HG02610 (cell line): ENCODE data around the gene CORO2B.
"Not testable (repeated sequence)": the region's sequence is repeated elsewhere in the genome, so short reads cannot be mapped to it uniquely, and the experiment has no call there.

Experiments used
- ATAC-seq: cut with Tn5 transposase; IDR thresholded peaks from one replicate; pipeline ENCODE4 v1.9.1; 2021; ENCODE audit warnings: mild to moderate bottlenecking, moderate library complexity; ENCODE audit not compliant: unreplicated experiment

Gene CORO2B

GRCh38 chr15:68667800-68668625 lies 89.2 kb downstream of the CORO2B start:
- no peak for ATAC-seq

DNA sequence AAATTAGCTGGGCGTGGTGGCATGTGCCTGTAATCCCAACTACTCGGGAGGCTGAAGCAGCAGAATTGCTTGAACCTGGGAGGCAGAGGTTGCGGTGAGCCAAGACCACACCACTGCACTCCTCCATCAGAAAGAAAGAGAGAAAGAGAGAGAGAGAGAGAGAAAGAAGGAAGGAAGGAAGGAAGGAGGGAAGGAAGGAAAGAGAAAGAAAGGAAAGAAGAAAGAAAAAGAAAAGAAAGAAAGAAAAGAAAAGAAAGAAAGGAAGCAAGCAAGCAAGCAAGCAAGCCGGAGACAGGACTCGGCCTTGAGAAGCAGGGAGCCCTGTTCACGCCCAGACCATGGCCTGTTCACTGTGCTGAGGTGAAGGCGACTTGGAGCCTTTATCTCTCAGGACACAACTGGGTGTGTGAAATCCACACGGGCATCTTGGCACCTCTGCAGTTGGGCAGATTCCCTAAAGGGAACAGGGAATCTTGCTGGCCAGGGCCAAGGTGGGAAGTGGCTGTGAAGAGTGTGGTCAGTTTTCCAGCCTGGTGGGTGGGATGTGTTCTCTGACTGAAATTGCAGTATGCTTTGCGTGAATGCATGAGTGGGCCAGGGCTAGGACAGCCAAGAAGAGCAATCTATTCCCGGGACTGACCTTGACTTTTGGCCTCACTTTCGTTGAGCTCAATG lies 90.3 kb downstream of the CORO2B start:
- no peak for ATAC-seq

DNA sequence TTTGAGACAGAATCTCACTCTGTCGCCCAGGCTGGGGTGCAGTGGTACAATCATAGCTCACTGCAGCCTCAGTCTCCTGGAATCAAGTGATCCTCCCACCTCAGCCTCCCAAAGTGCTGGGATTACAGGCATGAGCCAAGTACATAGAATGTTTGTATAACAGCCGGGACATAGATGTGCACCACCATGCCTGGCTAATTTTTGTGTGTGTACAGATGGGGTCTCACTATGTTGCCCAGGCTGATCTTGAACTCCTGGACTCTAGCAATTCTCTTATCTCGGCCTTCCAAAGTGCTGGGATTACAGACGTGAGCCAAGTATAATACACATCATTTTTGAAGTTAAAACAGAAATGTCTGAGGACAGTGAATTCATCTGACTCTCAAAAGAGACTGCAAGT lies 93.5 kb downstream of the CORO2B start:
- no peak for ATAC-seq

DNA sequence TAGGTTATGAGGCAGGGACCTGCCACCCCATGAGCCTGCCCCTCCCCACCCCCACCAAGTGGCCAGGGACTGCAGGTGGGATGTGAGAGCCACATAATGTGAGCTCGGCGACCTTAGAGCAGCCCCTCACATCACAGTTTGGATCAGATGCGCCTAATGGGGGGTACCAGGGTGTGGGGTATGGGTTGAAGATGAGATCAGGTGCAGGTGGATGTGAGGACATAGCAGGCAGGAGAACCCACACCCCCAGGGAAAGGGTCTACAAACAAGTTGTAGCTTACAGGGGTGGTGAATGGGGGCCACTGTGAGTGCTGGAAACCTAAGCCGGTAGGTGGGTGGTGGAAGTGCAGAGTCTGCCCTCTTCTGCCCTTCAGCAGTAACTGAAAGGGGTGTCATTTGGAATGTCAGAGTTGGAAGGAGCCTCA lies 94.0 kb downstream of the CORO2B start:
- no peak for ATAC-seq

GRCh38 chr15:68674975-68675374 lies 96.2 kb downstream of the CORO2B start:
- no peak for ATAC-seq

- no peak for ATAC-seq
Measured at GRCh38 chr15:68676011-68676605, 97.3 kb downstream of the CORO2B start.

DNA sequence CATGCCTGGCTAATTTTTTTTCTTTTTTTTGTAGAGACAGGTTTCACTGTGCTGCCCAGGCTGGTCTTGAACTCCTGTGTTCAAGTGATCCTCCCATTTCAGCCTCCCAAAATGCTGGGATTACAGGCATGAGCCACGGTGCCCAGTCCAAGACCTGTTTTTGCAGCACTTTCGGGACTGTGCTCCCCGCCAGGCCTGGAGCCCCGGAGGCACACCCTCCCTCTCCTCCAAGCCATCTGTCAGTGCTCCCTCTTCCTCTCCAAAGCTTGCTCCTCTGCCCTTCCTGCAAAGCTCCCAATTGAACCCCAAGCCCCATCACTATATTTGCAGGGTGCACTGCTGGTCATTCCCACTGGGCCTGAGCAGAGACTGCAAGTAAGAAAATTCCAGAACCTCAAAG lies 98.1 kb downstream of the CORO2B start:
- no peak for ATAC-seq

DNA sequence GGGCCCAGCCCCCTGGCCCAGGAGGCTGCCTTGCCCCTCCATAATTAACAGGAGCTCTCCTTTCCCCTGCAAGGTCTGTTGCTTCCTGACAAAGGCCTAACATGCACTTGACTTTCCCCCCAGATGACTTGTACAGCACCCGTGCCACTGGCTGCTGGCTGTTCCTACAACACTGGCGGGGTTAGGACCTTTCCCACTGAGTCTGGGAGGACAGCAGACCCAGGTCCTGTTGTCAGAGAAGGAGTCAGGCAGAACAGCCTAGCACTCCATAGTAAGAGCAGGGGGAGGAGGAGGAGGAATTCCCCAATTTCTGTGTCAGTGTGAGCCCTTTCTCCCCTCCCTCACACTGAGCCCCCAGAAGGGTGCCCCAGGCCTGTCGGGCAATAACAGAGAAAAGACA lies 99.2 kb downstream of the CORO2B start:
- no peak for ATAC-seq

DNA sequence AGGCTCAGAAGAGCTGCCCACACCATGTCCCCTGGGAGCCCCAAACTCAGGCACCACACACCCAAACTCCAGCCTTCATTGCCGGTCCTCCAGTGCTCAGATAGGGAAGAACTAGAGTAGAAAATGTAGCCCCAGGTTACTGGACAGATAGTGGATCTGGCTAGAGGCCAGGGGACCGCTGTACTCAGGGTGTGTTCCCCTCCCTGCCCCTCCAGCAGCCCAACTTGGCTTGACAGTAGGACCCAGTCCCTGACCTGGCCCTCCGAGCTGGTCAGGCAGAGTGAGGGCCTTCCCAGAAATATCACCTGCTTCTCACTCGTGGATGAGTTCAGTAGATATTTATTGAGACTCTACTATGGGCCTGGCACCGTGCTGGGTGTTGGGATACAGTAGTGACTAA lies 100.0 kb downstream of the CORO2B start:
- ATAC-seq = no peak

DNA sequence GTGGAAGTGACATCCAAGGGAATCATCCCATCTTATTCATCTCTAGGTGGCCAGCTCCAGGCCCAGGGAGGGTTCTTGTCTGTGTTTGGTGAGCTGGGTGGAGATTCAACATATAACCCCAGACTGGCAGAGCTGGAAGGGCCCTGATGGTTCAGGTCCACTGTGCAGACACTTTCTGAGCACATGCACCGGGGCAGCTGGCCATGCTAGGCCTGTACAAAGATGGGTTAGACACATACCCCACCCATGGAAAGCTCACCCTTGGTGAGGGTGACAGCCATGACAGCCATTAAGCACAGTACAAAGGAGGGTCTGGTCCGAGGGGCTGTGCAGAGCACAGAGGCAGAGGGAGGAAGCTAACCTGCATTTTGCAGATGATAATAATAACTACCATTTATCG lies 100.4 kb downstream of the CORO2B start:
- ATAC-seq = no peak

- ATAC-seq = no peak
Measured at GRCh38 chr15:68679961-68680371, 101.2 kb downstream of the CORO2B start.

- not testable (repeated sequence) for ATAC-seq
Measured at GRCh38 chr15:68680756-68681155, 102.0 kb downstream of the CORO2B start.

DNA sequence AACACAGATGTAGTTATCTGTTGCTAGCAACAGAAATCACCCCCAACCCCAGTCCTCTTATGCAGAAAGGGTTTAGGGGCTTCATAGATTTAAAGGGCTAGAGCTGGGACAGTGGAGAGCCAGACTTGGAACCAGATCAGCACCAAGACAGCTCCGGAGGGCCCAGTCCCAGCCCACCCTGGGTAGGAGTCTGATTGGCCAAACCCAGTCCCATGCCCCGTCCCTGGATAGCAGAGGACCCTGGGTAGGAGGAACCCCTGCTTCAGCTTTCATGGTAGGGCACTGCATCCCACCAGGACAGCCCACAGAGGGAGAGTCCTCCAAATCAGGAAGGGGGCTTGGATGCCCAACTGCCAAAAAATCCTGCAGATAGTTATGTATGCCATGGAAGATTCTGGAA lies 103.0 kb downstream of the CORO2B start:
- ATAC-seq = no peak

- no peak for ATAC-seq
Measured at GRCh38 chr15:68682330-68682729, 103.5 kb downstream of the CORO2B start.

DNA sequence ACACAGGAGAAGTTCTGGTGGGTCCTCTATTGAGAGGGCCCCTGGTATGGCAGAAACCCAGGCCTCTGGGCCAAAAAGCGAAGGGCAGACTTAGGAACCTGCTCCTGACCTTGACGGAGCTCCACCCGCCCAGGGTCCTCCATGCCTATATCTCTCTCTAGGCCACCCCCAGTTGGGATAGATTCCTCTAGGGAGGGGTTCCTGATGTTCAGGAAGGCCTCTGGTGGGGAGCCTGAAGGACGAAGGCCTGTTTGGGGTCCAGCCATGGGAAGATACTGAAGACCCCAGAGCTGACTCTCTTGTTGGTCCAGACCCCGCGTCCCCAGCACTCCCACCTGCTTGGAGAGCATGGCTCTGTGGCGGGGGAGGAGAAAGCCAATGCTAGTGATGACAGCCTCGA lies 104.2 kb downstream of the CORO2B start:
- no peak for ATAC-seq

DNA sequence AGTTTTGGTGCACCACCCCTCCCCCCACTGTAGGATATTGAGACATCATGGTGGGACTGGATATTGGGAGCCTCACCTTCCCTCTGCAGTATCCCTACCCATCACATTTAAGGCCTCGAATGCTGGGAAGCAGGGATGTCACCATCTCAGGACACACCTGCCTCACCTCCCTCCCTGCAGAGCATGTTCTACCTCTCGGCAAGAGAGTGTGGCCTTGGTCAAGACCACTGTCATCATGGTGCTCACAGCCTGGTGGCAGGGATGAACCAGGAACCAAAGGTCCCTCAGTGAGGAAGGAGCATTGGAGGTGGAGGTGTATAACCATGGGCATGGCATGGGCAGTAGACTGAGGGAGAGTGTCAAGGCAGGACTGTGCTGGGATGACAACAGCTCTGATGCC lies 104.8 kb downstream of the CORO2B start:
- no peak for ATAC-seq

GRCh38 chr15:68684476-68684875 lies 105.7 kb downstream of the CORO2B start:
- no peak for ATAC-seq

DNA sequence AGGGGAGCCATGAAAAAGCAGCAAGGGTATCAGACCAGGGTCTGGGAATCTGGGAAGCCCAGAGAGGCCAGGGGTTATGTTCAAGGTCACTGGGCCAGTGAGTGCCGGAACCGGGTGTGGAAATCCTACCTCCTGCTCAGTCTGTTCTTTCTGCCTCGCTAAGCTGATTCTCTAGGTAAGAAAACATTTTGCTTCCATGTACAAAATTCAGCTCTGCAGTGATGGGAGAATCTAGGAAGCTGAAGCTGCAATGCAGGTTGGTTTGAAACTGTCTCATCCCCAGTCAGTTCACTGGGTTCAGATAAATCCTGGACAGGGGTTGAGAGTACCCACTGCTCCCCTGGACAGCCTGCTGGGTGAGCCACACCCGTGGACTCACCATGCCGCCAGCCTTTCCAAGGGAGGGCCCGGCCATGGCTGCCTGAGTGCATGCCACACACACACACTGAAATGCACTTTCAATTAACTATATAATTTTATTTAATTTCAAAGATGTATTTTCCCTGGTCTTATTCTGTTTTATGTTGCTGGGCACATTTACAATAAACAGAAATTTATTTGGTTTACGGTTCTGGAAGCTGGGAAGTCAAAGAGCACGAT lies 108.4 kb downstream of the CORO2B start:
- ATAC-seq = no peak

GRCh38 chr15:68691705-68692104 lies 112.9 kb downstream of the CORO2B start:
- ATAC-seq = no peak

DNA sequence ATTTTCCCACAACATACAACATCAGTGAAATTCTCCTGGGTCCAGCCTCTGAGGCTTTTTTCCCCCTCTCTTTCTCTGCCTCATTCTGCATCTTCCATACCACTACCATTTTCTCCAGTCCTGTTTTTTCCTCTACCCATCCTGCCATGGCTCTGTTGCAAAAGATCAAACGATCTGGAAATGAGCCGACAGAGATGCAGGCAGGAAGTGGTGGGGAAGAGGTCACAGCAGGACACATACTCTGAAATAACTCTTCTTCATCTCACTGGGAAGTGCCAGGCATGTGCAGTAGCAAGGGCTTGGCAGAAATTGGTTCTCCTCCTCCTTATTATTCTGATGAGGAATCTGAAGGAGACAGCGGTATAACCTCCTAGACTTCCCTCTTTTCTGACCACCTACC lies 114.3 kb downstream of the CORO2B start:
- ATAC-seq = no peak

DNA sequence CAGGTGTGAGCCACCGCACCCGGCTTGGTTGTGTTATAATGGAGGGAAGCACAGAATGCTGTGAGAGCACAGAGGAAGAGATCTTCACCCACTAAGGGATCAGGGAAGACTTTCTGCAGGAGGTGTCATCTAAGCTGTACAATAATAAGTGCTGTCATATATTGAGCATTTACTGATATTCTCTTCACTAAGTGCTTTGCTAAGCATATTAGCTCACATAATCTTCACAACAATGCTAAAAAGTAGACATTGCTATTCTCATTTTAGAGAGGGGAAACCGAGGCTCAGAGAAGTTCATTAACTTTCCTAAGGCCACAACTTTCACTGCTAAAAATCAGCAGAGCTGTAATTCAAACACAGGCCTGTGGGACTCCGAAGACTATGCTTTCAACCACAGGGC lies 115.3 kb downstream of the CORO2B start:
- no peak for ATAC-seq
